Panc1 (cell line): ENCODE measurements around the gene ANKMY2. TPM values are rescaled to one million over a fixed set of nuclear protein-coding genes. Genes with fewer than 3 reads are reported as not detected.

Experiments used
- ATAC-seq: fragments of 200-7000 bp; cut with Tn5 transposase; 2 replicates; pipeline ENCODE4 v1.9.1; 2020; ENCODE audit warnings: mild to moderate bottlenecking, moderate library complexity
- BruUV-seq: library from RNA; stranded (reverse); fragments of 400-500 nt; replicated peaks from 2 replicates; lab custom pipeline; 2021; lab: Mats Ljungman, UMichigan
- CTCF ChIA-PET: fragments of 300-600 bp; sonication (Branson Sonifier 250); formaldehyde crosslinking; loops from one replicate; lab custom pipeline; 2022; ENCODE audit warnings: antibody characterized with exemption; lab: Charles Lee
- POLR2A ChIA-PET: fragments of 300-600 bp; sonication (Branson Sonifier 250); formaldehyde crosslinking; loops from one replicate; lab custom pipeline; 2022; ENCODE audit warnings: antibody characterized with exemption; lab: Charles Lee
- DNase-seq: peaks from one replicate; pipeline ENCODE4 v3.0.0-alpha.2; 2010; ENCODE audit warnings: low read depth, low spot score
- H3K27ac ChIP-seq: 2 replicates; pipeline ENCODE4 v1.5.1; 2011; ENCODE audit warnings: mild to moderate bottlenecking, low read length, inconsistent platforms
- H3K27me3 ChIP-seq: fragments of 200-500 bp; sonication (Bioruptor generic); 2 replicates; pipeline ENCODE4 v1.6.0; 2014; ENCODE audit warnings: low read length, inconsistent platforms; ENCODE audit not compliant: control insufficient read depth, insufficient read depth
- H3K36me3 ChIP-seq: fragments of 200-500 bp; sonication (Bioruptor generic); 2 replicates; pipeline ENCODE4 v1.5.1; 2014; ENCODE audit warnings: inconsistent platforms, mild to moderate bottlenecking, low read length, moderate library complexity; ENCODE audit not compliant: control insufficient read depth, insufficient read depth
- H3K4me1 ChIP-seq: 2 replicates; pipeline ENCODE4 v1.5.1; 2011; ENCODE audit warnings: inconsistent platforms, mild to moderate bottlenecking, low read length, moderate library complexity; ENCODE audit not compliant: control insufficient read depth, insufficient read depth
- H3K4me3 ChIP-seq, 2 experiments: 2 replicates each; pipeline ENCODE4 v1.5.1; 2011 to 2012; ENCODE audit warnings: low read depth in 2 of 2, low read length in 2 of 2, mild to moderate bottlenecking in 2 of 2, inconsistent platforms in 1 of 2, moderate library complexity in 1 of 2
- H3K9me3 ChIP-seq: fragments of 200-500 bp; sonication (Bioruptor generic); 2 replicates; pipeline ENCODE4 v1.5.1; 2014; ENCODE audit warnings: low read depth, mild to moderate bottlenecking, inconsistent platforms, low read length, moderate library complexity; ENCODE audit not compliant: control insufficient read depth, insufficient read depth
- CTCF ChIP-seq: fragments of 450-650 bp; IDR thresholded peaks from 2 replicates; pipeline ENCODE4 v1.5.1; 2017; ENCODE audit warnings: mild to moderate bottlenecking
- POLR2AphosphoS5 ChIP-seq: IDR thresholded peaks from 2 replicates; pipeline ENCODE4 v1.6.1; 2012; ENCODE audit warnings: mild to moderate bottlenecking, low read depth, low read length, moderate library complexity
- REST ChIP-seq, 2 experiments: IDR thresholded peaks; 2 replicates each; pipeline ENCODE4 v1.6.1; 2011 to 2012; ENCODE audit warnings: low read depth in 2 of 2, control low read depth in 1 of 2, low read length in 1 of 2, mild to moderate bottlenecking in 1 of 2, moderate library complexity in 1 of 2; ENCODE audit not compliant: insufficient read depth in 1 of 2
- SIN3A ChIP-seq: IDR thresholded peaks from 2 replicates; pipeline ENCODE4 v1.6.1; 2012; ENCODE audit warnings: low read depth, mild to moderate bottlenecking, low read length, moderate library complexity, borderline replicate concordance; ENCODE audit not compliant: insufficient read depth
- TCF7L2 ChIP-seq: IDR thresholded peaks from 2 replicates; pipeline ENCODE4 v1.6.1; 2011; ENCODE audit warnings: mild to moderate bottlenecking, low read depth, low read length, inconsistent platforms
- in situ Hi-C: cut with HindIII; loops from 2 replicates; pipeline ENCODE4 v1.10.0; 2016; ENCODE audit warnings: low sequenced_read_pairs, low pct_unique_long_range_greater_than_20kb
- intact Hi-C: fragments of 100-400 bp; cut with micrococcal nuclease; formaldehyde crosslinking; loops from one replicate; pipeline ENCODE4 v1.10.0; 2022; ENCODE audit not compliant: unreplicated experiment
- total RNA-seq: library from RNA; stranded (reverse); gene quantifications from one replicate; pipeline ENCODE4 v1.2.1, GENCODE V29; 2021; ENCODE audit not compliant: unreplicated experiment

The ANKMY2 gene
- total RNA-seq, 1 experiment from 2014 or later = 18.6 TPM

GRCh38 chr7:16586081-16586874 lies 59.3 kb downstream of the ANKMY2 start:
- Histone ChIP-seq H3K36me3 (no peaks in the 10 kb centered on the region), H3K27ac (no peak overlapping the region), H3K4me1 (no peaks in the 10 kb centered on the region), H3K4me3 (no peak overlapping the region), H3K27me3 (no peaks in the 10 kb centered on the region), H3K9me3 (no peaks in the 10 kb centered on the region)
- ATAC-seq (no peak), DNase-seq (no peak)
- ChIA-PET CTCF (interaction anchor here (0.7 kb wide), 1 partner anchor 277 kb away, joined by 3 read pairs; no protein-coding TSS in a partner anchor), POLR2A (no interaction called here)
- BruUV-seq = no TSS peak
- intact Hi-C loops = no loop called here
- in situ Hi-C loops = no loop called here
- TF ChIP-seq CTCF = no peak
- no peak for TF ChIP-seq SIN3A
- no peak for TF ChIP-seq POLR2AphosphoS5
- TF ChIP-seq REST (IDR thresholded peaks at IDR 0.05; ENCODE audit: insufficient read depth in 1 of 2, low read depth in 2 of 2, low read length in 1 of 2) = no peak
- TF ChIP-seq TCF7L2 = no peak

GRCh38 chr7:16585540-16585939 lies 60.0 kb downstream of the ANKMY2 start:
- ATAC-seq = no peak
- no peak for DNase-seq
- Histone ChIP-seq H3K9me3 (no peaks in the 10 kb centered on the region), H3K27me3 (no peaks in the 10 kb centered on the region), H3K4me1 (no peaks in the 10 kb centered on the region), H3K27ac (no peak overlapping the region), H3K4me3 (no peak overlapping the region), H3K36me3 (no peaks in the 10 kb centered on the region)
- POLR2A ChIA-PET = no interaction called here
- in situ Hi-C loops (no loop called here), intact Hi-C loops (no loop called here)
- TF ChIP-seq POLR2AphosphoS5 (no peak), TCF7L2 (no peak), CTCF (no peak), SIN3A (no peak), REST (IDR thresholded peaks at IDR 0.05; ENCODE audit: insufficient read depth in 1 of 2, low read depth in 2 of 2, low read length in 1 of 2) (no peak)
- no TSS peak for BruUV-seq
- CTCF ChIA-PET = no interaction called here
